KG1 (cell line): ENCODE data around the gene TNFAIP2.
"Not testable (repeated sequence)": the region's sequence is repeated elsewhere in the genome, so short reads cannot be mapped to it uniquely, and the experiment has no call there.

ENCODE experiments used
- DNase-seq: peaks from one replicate; lab custom pipeline; 2025; lab: John Stamatoyannopoulos, UW

The TNFAIP2 gene

DNA sequence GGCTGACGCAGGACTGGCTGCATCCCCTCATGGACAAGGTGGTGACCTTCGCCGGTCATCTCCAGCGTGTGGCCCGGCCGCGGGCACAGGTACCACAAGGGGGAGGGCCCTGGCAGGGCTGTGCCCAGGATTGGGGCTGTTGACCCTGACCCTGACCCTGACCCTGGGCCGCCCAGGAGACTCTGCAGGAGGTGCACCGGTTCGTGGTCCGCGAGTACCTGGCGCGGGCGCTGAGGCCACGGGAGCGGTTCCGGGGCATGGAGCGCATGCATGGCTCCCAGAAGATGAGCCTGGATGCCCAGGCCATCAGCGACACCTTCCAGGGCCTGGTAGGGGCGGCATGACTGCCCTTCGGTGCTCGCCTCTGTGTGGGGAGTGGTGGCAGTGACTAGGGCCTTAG, 15.8 kb upstream of the TNFAIP2 start:
- DNase-seq = no peak

DNA sequence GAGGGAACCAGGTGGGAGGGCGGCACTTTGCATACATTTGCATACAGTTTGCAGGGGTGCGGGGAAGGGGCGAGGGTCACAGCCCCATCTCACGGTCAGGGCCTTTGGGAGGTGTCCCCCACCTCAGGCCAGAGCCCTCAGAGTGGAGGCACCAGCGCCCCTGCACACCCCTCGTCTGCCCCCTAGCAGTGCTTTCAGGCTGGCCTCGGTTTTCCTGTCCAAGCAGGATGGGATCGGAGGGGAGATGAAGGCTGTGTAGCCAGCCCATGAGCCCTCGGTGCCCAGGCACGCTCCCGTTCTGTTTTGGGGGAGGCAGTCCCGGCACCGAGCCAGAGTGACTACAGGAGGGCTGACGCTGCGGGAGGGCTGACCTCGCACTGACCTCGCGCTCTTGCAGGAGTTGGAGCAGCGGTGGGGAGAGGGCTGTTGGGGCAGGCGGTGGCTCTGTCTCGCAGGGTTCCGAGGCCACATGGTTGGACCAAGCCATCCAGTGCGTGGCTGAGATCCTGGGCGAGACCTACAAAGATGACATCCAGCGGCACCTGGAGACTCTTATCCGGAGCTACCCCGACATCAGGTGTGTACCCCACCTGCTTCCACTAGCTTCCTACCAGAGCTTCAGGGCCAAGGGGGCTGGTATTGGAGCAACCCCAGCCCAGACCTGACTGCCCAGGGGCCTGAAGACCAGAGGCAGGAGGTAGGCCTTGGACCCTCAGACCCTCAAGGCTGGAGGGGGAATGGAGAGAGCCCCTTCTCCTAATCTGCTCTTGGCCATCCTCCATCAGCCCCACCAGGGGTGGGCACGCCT, 15.1 kb upstream of the TNFAIP2 start:
- no peak for DNase-seq

DNA sequence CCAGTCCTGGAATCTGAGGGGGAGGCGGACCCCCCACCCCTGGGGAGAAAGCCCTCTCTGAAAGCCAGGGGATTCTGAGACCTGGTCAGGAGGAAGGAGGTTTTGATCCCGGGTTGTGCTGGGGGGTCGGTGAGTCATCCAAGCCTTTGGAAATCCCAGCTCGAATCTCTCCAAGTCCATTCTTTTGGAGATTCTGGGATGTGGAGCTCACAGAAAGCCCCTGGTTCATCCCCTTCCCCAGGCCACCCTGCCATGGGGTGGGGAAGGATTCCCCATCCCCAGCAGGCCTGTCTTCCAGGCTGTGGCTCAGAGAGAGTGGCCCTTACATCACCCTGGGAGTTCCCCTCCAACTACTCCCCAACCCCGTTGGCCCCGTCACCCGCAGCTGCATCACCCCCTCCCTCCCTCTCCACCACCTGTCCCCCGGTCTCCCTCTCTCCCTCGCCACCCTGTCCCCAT, 14.5 kb upstream of the TNFAIP2 start:
- DNase-seq = no peak

DNA sequence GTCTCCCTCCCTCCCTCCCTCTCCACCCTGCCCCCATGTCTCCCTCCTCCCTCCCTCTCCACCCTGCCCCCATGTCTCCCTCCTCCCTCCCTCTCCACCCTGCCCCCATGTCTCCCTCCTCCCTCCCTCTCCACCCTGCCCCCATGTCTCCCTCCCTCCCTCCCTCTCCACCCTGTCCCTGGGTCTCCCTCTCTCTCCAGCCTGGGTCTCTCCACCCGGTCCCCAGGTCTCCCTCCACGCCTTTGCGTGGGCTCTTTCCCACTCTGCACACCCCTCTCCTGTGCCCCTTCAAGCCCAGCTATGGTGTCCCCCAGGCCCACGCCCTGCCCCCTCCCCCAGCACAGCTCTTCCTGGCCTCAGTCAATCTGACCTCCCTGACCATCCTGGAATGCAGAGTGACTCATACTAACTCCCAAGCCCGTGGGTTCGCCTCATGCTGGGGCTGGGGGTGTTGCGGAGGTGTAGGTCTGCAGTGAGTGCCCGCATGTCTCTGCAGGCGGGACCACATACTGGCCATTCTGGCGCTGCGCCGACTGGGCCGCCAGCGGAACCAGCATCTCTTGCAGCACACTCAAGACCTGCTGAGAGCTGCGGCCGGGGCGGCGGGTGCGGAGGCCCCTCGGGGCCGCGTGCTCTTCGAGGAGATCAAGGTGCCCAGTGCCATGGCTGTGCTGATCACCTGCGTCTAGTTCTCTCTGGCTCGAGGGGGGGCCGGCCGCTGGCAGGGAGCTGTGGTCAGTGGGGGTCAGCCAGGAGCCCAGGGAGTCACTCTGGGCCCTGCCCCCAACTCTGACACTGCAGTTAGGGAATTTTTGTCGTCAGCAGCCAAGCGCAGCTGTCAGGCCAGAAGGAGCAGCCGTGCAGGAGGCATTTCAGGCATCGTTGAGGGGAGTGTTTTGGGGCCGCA, 13.5 kb upstream of the TNFAIP2 start:
- DNase-seq = no peak

DNA sequence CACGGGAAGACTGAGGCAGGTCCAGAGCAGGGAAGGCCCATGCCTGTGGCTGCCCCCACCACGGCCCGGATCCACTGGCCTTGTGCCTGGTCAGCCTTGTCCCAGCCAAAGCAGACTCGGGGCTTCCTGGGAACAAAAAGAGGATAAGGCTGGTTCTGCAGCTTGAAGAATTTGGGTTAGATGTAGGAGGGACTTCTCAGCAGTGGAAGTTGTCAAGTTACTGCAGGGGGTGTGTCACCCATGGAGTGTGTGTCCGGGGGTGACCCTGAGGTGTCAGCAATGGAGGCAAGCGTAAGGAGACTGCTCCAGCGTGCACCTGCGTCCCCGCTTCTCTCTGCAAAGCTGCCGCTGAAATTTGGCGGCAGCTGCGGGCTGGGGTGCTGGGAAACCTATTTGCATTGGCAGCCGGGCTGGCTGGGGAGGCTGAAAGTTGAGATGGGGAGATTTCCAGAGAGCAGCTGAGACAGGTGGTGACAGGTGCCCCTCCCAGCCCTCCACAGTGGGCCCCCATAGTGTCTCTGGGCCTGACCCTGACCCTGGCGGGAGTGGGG, 12.5 kb upstream of the TNFAIP2 start:
- DNase-seq = no peak

DNA sequence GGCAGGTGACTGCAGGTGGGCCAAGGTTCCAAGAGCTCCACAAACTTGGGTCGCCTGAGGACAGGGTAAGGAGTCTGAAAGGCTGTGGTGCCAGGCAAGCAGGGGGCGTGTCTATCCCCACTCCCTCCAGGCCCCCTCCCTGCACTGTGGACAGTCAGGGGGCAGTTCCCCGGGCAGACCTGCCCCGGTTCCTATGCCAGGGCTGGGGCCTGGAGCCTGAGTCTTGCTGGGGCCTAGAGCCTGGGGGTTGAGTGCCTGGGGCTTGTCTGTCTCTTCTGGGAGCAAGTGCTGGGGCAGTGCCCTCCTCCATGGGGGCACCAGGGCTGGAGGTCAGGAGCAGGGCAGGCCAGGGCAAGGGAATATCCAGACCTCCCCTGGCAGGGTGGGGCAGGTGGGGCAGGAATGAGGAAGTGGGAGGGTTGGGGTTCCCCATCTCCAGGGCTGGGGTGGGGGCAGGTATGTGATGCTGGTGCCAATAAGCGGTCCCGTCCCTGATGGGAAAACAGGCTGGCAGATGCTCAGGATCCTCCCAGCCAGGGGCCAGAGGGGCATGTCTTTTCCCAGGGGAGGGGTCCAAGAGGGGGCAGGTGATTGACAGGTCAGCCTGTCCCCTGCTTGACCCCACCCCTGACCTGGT, 11.9 kb upstream of the TNFAIP2 start:
- no peak for DNase-seq

DNA sequence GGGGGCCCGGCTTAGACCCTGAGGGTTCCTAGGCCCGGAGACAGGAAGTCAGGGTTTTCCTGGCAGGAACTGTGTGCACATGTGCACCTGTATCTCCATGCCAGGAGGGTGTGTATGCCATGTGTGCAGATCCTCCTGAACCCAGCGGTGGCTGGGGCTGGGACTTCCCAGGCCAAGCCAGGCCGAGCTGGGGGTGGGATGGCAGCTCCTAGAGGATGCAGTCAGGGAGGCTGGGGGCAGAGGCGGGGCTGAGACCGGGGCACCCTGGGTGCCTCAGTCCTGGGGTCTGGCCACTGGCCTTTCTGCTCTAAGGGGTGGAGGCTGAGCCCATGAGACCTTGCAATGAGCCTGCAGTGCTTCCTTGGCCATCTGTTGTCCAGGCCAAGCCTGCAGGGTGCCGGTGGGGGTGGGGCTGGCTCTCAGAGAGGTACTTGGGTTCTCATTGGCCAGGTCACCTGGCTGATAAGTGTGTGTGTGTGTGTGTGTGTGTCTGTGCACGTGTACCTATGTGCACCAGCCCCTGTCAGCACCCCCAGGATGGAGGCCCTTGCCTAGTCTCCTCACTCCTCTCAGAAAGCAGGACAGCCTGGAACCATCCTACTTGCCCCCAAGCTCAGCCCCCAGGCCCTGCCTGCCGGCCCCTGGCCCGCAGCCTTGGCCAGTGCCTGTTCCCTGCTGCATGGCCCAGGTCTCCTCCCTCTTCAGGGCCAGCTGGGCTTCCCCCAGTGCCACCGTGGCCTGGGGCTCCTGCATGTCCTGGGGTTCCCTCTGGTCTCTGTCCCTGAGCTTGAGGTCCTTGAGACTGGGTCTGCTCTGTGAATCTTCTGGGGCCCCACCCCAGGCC, 10.6 kb upstream of the TNFAIP2 start:
- DNase-seq = no peak

DNA sequence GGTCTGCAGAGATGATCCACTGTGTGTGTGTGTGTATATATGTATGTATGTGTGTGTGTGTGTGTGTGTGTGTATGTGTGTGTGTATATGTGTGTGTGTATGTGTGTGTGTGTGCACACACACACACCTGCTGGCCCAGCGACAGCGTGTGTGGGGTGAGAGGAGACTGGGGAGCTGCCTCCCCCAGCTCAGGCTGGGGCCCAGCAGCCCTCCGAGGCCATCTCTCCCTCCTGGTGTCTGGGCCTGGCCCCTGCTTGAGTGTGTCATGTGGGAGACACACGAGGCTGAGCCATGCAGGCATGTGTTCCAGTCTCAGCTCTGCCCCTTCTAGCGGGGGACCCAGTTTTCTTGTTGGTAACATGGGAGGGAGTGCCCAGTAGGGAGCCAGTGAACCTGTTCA, 10.0 kb upstream of the TNFAIP2 start:
- no peak for DNase-seq

DNA sequence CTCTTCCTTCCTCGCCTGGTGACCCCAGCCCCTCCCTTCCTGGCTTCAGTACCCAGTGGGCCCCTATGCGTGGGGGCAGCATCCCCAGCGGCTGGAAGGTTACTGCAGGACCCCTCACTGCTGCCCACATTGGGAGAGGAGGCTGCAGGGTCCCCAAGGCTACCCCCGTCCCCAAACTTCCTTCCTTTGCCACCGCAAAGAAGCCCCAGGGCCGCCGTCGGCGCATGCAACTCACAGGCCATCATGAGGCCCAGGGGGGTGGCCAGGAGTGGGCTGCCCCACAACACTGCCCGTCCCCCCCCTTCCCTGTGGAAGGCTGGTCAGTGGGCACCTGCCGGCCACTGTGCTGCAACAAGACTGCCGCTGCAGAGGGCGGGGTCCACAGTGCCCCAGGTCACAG, 9.5 kb upstream of the TNFAIP2 start:
- no peak for DNase-seq

DNA sequence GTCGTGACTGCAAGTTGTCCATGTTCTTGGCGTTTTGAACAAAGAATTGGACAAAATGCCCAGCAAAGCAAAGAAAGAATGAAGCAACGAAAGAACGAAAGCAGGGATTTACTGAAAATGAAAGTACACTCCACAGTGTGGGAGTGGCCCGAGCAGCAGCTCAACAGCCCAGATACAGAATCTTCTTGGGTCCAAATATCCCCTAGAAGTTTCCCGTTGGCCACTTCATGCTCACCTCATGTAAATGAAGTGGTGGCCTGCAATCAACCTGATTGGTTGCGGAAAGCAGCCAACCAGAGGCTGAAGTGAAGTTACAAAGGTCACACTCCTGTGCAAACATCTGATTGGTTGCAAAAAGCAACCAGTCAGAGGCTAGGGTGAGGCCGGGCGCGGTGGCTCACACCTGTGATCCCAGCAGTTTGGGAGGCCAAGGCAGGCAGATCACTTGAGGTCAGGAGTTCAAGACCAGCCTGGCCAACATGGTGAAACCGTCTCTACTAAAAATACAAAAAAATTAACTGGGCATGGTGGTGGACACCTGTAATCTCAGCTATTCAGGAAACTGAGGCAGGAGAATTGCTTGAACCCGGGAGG, 8.1 kb upstream of the TNFAIP2 start:
- DNase-seq = not testable (repeated sequence)

DNA sequence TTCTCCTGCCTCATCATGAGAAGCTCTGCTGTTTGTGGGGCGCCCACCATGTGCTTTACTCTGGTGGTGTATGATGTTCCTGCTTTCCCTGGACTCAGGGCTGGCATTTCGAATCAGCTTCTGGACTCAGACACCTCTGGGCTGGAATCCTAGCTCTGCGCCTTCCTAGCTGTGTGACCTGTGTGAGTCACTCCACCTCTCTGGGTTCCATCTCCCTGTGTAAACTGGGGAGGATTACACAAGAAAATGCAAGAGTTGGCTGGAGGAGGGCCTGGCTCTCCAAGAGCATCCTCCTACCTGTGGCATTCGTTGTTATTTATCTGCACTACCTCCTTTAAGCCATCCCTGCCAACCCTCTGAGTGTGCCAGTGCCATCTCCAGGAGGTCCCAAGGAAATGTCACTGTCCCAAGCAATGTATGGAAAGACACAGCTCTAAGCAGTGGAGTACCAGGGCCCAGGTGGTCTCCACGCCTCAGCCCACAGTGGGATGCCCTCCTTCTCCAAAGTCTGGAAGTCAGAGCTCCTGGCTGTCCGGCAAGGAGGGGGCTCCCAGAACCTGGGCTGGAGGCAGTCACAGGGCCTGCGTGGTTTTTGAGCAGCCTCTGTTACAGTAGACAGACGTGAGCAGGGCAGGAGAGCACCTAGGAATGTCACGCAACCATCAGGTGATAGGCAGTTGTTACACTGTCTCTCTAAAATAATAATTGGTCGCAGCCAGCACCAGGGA, 7.3 kb upstream of the TNFAIP2 start:
- DNase-seq = no peak

DNA sequence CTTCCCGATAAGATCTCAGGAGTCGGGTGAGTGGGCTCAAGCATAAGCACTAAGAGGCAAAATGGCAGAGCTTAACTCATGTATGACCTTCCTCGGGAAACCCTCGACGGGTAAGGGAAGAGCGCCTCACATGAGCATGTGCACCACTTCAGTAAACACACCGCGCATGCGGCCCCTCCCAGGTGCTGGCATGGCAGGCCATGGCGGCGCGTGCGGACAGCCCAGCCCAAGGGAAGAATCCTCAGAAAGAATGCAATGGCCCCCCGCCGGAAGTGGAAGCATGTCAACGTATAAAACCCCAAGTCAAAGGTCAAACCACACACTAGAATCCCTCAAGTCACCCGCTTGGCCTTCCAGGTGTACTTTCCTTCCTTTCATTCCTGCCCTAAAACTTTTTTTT, 6.6 kb upstream of the TNFAIP2 start:
- no peak for DNase-seq

DNA sequence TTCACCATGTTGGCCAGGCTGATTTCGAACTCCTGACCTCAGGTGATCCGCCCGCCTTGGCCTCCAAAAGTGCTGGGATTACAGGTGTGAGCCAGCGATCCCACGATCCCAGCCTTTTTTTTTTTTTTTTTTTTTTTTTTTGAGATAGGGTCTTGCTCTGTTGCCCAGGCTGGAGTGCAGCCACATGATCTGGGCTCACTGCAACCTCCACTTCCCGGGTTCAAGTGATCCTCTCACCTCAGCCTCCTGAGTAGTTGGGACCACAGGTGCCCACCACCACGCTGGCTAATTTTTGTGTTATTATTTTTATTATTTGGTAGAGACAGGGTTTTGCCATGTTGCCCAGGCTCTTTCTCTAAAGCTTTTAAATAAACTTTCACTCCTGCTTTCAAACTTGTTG, 5.8 kb upstream of the TNFAIP2 start:
- not testable (repeated sequence) for DNase-seq

DNA sequence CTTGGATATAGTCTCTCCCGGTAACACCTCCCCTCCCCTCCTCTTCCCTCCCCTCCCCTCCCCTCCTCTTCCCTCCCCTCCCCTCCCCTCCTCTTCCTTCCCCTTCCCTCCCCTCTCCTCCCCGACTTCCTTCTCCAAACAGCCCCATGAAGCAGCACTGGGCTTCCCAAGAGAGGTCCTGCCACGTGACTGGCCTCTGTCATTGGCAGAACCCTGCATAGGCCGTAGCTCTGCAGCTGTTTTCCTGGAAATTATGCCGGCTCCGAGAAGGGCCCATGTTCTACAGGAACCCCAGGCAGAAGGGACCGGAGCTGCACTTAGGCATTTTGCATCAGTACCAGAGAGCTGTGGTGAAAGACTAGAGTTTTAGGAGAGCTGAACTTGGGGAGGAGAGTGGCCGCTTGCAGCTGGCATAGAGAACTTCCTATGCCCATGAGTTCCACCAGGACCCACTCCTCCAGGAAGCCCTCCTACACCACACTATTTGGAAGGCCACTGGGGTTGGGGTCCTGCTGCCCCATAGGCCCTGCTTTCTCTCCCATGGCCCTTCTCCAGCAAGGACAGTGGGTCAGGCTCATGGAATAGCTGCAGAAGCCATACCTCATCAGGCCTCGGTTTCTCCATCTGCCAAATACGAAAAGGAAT, 5.1 kb upstream of the TNFAIP2 start:
- DNase-seq = no peak

DNA sequence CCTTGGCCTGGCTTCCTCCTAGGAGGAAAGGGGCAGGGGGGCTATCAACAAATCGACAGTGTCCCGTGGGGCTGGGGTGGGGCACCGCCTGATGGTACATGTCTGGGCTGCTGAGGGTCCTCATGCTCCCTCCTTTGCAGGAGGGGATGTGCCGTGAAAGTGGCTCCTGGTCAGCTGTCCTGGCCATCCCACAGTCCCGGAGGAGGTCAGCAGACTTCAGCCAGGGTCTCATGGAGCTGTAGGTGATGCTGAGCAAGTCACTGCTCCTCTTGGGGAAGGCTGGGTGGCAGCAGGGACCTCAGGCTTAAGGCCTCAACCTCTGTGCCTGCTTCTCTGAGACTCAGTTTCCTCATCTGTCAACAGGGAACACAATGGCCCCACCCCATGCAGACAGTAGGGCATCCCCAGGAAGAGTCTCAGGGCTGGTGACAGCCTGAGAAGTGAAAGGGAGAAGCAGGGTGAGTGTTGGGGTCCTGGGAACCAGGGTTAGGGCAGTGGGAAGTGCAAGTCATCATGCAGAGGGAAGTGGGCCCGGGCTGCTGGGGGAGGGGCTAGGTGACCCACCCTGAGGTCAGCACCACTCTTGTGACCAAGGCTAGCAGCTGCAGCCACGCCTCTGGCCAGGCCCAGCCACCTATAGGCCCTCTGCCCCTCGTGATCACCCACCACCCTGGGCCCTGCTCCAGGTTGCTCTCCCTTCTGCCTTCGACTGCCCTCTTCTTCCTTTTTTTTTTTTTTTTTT, 4.4 kb upstream of the TNFAIP2 start:
- no peak for DNase-seq

DNA sequence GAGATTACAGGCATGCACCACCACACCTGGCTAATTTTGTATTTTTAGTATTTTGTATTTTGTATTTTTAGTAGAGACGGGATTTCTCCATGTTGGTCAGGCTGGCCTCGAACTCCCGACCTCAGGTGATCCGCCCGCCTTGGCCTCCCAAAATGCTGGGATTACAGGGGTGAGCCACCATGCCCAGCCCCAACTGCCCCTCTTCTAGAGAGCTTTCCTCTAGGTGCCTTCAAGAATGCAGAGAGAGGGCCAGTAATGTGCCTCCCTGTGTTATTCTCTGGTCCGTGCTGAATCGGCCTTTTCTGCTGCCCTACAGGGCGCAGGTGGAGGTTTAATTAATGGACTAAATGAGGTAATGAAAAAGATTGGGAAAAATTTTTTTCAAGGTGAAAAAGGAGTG, 3.7 kb upstream of the TNFAIP2 start:
- not testable (repeated sequence) for DNase-seq

DNA sequence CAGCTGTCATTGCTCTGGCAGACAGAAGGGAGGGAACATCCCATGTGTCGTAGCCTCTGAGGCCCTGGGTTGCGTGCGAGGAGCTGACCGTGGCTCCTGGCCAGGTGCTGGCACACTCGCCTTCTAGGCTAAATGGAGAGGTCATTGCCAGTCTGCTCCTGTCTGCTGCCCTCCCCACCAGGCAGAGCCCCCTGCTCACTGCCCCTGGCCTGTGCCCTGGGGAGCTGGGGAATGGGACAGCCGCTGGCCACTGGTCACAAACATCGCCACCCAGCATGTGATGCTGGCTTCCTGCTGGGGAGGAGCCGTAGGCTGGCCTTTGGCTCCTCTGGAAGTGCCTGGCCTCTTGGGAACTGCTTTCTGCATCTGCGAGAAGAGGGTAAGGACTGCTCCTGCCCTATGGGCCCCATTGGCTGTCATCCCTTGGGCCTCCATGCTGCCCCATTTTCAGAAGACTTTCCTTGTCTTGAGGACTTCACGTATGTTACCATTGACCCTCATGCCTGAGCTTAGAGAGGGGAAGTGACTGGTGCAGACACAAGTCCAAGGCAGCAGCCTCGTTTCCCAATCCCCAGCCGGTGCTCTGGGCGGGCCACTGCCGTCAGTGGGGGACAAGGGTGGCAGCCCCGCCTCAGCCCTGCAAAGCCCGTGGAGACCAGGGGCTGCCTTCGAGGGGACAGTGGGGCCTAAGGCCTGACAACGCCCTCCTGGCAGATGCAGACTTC, 2.0 kb upstream of the TNFAIP2 start:
- DNase-seq = no peak

DNA sequence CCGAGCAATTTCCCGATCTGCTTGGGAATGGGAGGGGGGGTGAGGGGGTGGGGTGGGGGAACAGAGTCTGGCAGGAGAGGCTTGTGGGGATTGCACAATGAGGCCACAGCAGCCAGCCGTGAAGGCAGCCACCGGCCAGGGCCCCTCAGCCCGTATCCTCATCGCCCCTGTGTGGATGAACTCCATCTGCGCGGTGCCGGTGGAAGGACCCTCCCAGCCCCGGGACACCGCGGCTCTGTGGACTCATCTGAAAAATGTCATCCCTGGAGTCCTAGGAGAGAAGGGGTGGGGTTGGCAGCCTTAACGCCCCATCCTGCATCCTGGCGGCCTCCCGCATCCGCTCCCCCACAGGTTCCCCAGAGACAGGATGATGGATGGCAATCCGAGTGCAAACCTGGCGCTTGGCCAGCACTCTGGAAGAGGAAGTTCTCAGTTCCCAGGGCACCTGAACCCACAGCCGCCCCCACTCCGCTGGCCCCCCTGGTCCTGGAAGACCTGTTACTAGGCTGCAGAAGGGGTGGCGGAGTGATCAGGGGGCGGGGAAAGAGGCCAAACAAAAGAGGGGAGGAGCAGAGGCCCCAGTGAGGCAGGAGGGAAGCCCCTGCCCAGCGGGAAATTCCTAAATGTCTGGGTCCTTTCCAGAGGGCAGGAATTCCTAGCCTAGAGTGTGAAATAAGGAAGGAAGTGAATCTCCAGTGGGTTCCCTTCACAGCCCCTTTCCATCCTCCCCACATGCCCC, 1.2 kb upstream of the TNFAIP2 start:
- peak; percentile 47 for DNase-seq
